Measurements from ENCODE around the gene PRICKLE3.
A peak's percentile ranks its signal among the peaks of the same experiment; 100 is the strongest.

PRICKLE3 gene

DNA sequence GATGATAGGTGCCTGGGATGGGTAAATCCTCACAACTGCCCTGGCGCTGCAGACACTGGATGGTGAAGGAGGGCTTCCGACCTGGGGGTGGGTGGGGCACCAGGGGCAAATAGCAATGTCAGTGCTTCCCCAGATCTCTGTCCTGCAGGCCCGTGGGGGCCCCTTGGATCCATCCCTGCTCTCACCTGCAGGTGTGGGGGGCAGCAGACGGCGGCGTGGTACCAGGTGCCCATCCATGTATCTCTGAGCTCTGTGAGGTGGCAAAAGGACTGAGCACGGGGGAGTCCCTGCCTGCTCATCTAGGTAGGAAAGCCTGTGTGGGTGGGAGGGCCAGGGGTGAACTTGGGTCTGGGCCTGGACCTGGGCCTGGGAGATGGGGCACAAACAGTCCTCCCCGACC, 20.4 kb upstream of the PRICKLE3 start:
- DNase-seq (ENCODE audit: low read depth), result no peak

DNA sequence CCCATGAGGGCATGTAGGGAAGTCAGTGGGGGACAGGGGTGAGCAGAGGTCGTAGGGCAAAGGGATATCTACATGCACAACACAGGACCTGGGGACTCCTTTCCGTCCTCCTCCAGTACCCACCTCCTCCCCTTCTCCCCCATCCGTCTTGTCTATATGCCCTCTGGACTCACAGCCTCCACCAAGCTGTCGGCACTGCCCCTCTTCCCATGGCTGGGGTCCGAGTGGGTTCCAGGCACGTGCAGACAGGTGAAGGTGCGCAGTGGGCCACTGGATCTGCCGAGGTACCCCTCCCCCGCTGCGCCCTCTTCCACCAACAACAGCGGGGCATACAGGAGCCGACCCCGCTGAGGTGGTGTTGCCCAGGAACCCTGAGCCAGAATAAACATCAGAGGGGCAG, 19.3 kb upstream of the PRICKLE3 start:
- no peak for DNase-seq (ENCODE audit: low read depth)

DNA sequence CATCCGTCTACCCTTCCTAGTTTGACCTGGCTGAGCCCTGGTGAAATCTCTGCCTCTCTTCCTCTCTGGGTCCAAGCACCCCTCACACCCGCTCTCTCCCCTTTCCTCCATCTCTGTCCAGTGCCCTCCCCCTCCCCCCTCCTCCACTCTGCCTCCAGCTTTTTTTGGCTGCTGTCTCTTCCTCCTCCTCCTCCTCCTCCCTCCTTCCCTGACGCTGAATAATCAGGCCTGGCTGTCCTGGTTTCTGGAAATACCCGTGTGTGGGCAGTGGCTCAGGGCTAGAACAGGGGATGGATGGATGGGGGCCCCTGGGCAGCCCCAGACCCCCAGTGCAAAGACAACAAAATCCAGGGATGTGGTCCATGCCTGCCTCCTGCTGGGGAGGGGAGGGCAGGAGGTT, 18.5 kb upstream of the PRICKLE3 start:
- no peak for DNase-seq (ENCODE audit: low read depth)

GRCh38 chrX:49204017-49204416, 17.8 kb upstream of the PRICKLE3 start:
- DNase-seq (ENCODE audit: low read depth), result no peak

- no peak for DNase-seq (ENCODE audit: low read depth)
Measured at GRCh38 chrX:49203536-49203935, 17.4 kb upstream of the PRICKLE3 start.

GRCh38 chrX:49202022-49202421, 15.8 kb upstream of the PRICKLE3 start:
- DNase-seq (ENCODE audit: low read depth), result no peak

- DNase-seq (ENCODE audit: low read depth), result peak; percentile 33
Measured at GRCh38 chrX:49199906-49200771, 14.0 kb upstream of the PRICKLE3 start, which contains the start of gene SYP. Gene SYP (minus strand): TSS chrX:49200193. CDS start chrX:49200186, 7 bp downstream.

DNA sequence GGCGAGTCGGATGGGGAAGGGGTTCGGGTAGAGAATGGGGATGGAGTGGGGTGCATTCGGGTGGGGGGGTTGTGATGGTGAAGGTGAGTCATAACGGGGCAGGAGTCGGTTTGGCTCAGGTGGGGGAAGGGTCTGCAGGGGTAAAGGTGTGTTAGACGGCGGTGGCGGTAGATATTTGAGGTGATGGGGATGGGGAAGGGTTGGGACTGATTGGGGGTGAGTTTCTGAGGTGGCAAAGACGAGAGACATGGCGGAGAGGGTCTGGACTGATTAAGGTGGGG, 13.1 kb upstream of the PRICKLE3 start:
- DNase-seq (ENCODE audit: low read depth), result no peak

- DNase-seq (ENCODE audit: low read depth), result no peak
Measured at GRCh38 chrX:49198540-49199314, 12.6 kb upstream of the PRICKLE3 start.

- DNase-seq (ENCODE audit: low read depth), result no peak
Measured at GRCh38 chrX:49197543-49198087, 11.4 kb upstream of the PRICKLE3 start.

GRCh38 chrX:49193542-49193964, 7.4 kb upstream of the PRICKLE3 start:
- DNase-seq (ENCODE audit: low read depth), result no peak

DNA sequence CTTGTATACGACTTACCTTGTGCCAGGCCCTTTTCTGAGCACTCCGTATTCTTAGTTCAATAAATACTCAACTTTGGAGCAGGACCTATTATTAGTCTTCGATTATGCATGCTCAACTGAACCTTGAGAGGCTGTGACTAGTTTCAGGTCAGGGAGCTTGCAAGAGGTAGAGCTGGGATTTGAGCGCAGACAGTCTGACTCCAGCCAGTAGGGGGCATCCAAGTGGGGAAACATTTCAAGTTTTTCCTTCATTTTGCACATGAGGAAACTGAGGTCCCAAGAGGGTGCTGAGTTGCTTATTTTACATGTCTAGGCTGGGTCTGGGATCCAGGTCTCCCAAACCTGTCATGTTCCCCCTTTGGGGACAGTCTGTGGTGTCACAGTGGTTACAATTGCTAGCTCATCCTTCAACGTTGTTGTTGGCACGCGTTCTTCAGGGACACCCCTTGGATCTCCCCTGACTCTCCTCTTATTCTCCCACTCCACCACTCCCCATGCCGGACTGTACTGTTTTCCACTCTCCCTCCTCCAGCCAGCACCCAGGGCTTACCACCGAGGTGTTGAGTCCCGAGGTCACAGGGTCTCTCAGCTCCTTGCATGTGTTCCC, 6.7 kb upstream of the PRICKLE3 start:
- DNase-seq (ENCODE audit: low read depth), result no peak

GRCh38 chrX:49191574-49192011, 5.4 kb upstream of the PRICKLE3 start:
- no peak for DNase-seq (ENCODE audit: low read depth)

DNA sequence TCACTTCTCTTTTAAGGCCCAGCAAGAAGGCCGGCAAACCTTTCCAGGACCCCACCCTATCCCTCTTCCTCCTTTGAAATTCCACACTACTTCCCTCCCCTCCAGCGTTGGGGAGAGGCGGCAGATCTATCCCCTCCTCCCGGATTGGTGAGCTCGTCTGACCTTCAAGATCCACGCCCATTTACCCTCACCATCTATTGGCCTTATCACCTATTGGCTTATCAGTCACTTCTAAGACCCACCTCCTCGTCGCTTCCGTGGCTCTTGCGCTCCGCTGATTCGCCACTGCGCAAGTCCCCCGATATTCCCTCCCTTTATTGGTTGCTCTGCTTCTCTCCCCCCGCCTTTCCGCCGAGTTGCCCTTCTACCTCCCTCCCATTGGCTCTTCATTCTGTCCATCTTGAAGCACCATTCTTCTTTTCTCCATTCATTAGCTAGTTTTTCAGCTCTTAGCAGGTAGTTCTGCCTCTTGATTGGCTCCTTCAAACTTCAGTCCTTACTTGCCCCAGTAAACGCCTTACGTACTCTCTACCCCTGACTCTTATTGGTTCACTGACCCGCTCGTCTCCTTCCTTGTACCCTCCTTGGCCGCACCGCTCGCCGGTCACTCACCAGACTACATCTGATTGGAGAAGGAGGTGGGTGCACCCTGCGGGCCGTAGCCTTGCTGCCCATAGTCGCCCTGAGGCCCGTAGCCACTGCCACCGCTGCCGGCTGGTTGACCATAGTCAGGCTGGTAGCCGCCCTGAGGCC, 4.8 kb upstream of the PRICKLE3 start:
- DNase-seq (ENCODE audit: low read depth), result peak; percentile 95

- DNase-seq (ENCODE audit: low read depth), result no peak
Measured at GRCh38 chrX:49189606-49190005, 3.4 kb upstream of the PRICKLE3 start.

DNA sequence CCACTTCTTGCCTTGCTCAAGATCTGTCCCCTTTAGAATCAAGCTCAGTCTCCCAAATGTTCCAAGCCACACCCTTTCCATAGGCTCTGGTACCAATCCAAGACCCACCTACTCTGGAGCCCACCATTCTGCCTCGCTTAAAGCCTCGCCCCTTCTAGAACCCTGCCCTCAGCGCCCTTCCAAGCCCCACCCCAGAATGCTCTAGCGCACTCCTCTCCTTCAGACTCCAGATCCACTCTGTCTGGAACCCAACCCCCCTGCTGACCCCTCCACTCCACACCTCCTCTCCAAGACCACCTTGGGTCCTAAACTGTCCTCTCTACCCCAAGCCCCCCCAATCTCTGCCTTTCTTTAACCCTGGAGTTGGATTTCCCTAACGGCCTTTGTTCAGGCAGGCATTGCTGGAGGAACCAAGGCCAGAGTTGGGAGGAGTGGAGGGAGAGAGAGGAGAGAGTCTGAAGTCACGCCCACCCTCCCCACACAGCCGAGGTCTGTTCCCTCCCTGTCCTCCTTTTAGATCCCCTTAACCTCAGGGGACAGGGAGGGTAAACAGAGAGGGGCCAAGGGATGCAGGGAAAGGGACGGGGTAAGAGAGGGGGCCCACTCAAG, 2.4 kb upstream of the PRICKLE3 start:
- DNase-seq (ENCODE audit: low read depth), result no peak

- DNase-seq (ENCODE audit: low read depth), result no peak
Measured at GRCh38 chrX:49187526-49187925, 1.4 kb upstream of the PRICKLE3 start.

DNA sequence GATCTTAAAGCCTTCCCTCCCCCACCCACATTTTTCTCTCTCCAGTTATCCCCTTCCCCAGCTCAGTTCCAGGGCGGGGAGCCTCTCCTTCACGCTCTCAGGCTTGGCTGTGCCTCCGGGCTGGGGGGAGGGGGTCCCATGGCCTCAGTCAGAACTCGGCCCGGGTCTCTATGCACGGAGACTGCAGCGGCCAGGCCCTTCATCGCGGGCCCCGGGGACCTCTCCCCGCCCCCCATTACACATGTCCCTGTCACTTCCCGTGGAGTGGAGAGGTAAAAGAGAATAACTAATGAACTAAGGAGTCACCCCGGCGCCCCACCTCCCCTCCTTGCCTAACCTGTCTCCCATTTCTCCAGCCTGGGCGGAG, 838 bp upstream of the PRICKLE3 start:
- DNase-seq (ENCODE audit: low read depth), result no peak

- peak; percentile 64 for DNase-seq (ENCODE audit: low read depth)
Measured at GRCh38 chrX:49184294-49185281, 1.6 kb downstream of the PRICKLE3 start.

DNA sequence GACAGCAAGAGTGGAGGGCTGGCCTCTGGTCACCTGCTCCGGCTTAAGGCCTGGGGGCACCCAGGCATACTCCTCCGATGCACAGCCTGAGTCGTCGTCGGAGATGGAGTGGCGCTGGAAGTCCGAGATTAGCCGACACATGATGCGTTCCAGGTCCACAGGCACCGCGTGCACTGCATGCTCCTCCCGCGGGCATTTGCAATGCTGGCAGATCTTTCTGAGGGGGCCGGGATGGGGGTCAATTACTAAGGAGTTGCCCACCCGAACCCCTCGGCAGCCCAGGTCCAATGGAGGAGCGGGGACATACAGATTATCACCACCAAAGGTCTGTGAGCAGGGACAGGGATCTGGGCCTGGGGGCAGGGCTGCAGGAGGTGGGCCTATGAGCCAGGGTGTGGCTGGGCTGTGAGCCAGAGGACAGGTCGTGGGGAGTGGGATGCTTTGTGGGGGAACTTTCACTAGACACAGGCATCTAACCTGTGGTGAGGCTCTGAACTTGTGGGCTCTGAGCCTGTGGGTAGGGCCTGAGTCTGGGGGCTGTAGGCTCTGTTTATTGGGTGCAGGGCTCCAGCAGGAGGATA, 2.4 kb downstream of the PRICKLE3 start:
- DNase-seq (ENCODE audit: low read depth), result no peak

Data from HS-5 (cell line).